SU-DHL-6 (cell line): ENCODE measurements around the gene CDH13.

Source experiments
- H2AFZ ChIP-seq: fragments of 200-600 bp; sonication (generic); 2 replicates; pipeline ENCODE4 v1.6.1; 2014; ENCODE audit warnings: low read depth, mild to moderate bottlenecking, moderate library complexity, mixed read lengths, antibody characterized with exemption, low read length; ENCODE audit not compliant: severe bottlenecking
- H3F3A ChIP-seq: fragments of 200-600 bp; shearing (Covaris generic); 2 replicates; pipeline ENCODE4 v1.6.0; 2016; ENCODE audit warnings: antibody characterized with exemption, mild to moderate bottlenecking; ENCODE audit not compliant: insufficient read depth
- H3K27ac ChIP-seq: fragments of 200-600 bp; sonication (generic); 2 replicates; pipeline ENCODE4 v1.5.1; 2016; ENCODE audit warnings: low read depth, mild to moderate bottlenecking, low read length, moderate library complexity, mixed read lengths
- H3K27me3 ChIP-seq: fragments of 200-600 bp; sonication (generic), shearing (Covaris generic); 2 replicates; pipeline ENCODE4 v1.6.0; 2014; ENCODE audit warnings: mild to moderate bottlenecking, low read length
- H3K36me3 ChIP-seq: fragments of 200-600 bp; sonication (generic); 2 replicates; pipeline ENCODE4 v1.6.1; 2014; ENCODE audit warnings: mild to moderate bottlenecking, low read length, mixed read lengths
- H3K4me2 ChIP-seq: fragments of 300-600, 200-600 bp; shearing (Covaris generic), sonication (generic); 2 replicates; pipeline ENCODE4 v1.6.0; 2014; ENCODE audit warnings: low read length, low read depth, mild to moderate bottlenecking; ENCODE audit not compliant: poor library complexity, severe bottlenecking
- H3K4me3 ChIP-seq: fragments of 200-600 bp; sonication (generic); 2 replicates; pipeline ENCODE4 v1.5.1; 2014; ENCODE audit warnings: antibody characterized with exemption, low read length, mild to moderate bottlenecking, mixed read lengths; ENCODE audit not compliant: insufficient read depth, poor library complexity, severe bottlenecking
- H3K79me2 ChIP-seq: fragments of 200-600 bp; sonication (generic); 2 replicates; pipeline ENCODE4 v1.6.1; 2014; ENCODE audit warnings: mild to moderate bottlenecking, low read length, moderate library complexity; ENCODE audit not compliant: insufficient read depth
- H3K9ac ChIP-seq: fragments of 200-600 bp; sonication (generic); 2 replicates; pipeline ENCODE4 v1.7.0; 2014; ENCODE audit warnings: mild to moderate bottlenecking, low read length
- H3K9me2 ChIP-seq: fragments of 200-600 bp; sonication (generic); replicated peaks from 2 replicates; pipeline ENCODE4 v1.6.1; 2014; ENCODE audit warnings: low read length; ENCODE audit not compliant: insufficient read depth
- H3K9me3 ChIP-seq: fragments of 200-600 bp; sonication (generic); 2 replicates; pipeline ENCODE4 v1.6.1; 2014; ENCODE audit warnings: low read length, mixed read lengths; ENCODE audit not compliant: insufficient read depth
- H4K20me1 ChIP-seq: fragments of 200-600 bp; sonication (generic); 2 replicates; pipeline ENCODE4 v1.6.1; 2014; ENCODE audit warnings: low read depth, mild to moderate bottlenecking, antibody characterized with exemption, low read length, moderate library complexity, mixed read lengths
- CTCF ChIP-seq: fragments of 200-600 bp; sonication (generic); IDR thresholded peaks from one replicate; pipeline ENCODE4 v1.5.1; 2017; ENCODE audit warnings: antibody characterized with exemption, mild to moderate bottlenecking, low read length, moderate library complexity; ENCODE audit not compliant: insufficient read depth, poor library complexity, severe bottlenecking
- EZH2phosphoT487 ChIP-seq: fragments of 200-600 bp; sonication (generic), shearing (Covaris generic); conservative IDR thresholded peaks from 2 replicates; pipeline ENCODE4 v1.6.1; 2018; ENCODE audit warnings: mild to moderate bottlenecking, antibody characterized with exemption, low read length, moderate library complexity, mixed read lengths

The CDH13 gene

GRCh38 chr16:82769845-82770244, 143.1 kb downstream of the CDH13 start:
- no peak overlapping the region for H3K4me3 ChIP-seq
- no peaks in the 10 kb centered on the region for H3K9me2 ChIP-seq
- H3K27me3 ChIP-seq = no peaks in the 10 kb centered on the region
- no peak overlapping the region for H2AFZ ChIP-seq
- H3K79me2 ChIP-seq = no peaks in the 10 kb centered on the region
- no peaks in the 10 kb centered on the region for H4K20me1 ChIP-seq
- no peaks in the 10 kb centered on the region for H3K36me3 ChIP-seq
- H3F3A ChIP-seq = no peaks in the 10 kb centered on the region
- H3K4me2 ChIP-seq = no peak overlapping the region
- H3K9me3 ChIP-seq = no peaks in the 10 kb centered on the region
- TF ChIP-seq CTCF (no peak), EZH2phosphoT487 (no peak)
- H3K27ac ChIP-seq = no peak overlapping the region
- H3K9ac ChIP-seq = no peak overlapping the region

GRCh38 chr16:82772215-82772614, 145.4 kb downstream of the CDH13 start:
- Histone ChIP-seq H3K4me2 (no peak overlapping the region), H3K27me3 (no peaks in the 10 kb centered on the region)
- TF ChIP-seq EZH2phosphoT487 (no peak), CTCF (no peak)

GRCh38 chr16:82773018-82773417, 146.2 kb downstream of the CDH13 start:
- Histone ChIP-seq H3K79me2 (no peaks in the 10 kb centered on the region), H3K9ac (no peak overlapping the region), H3K9me3 (no peaks in the 10 kb centered on the region), H3K4me2 (no peak overlapping the region), H3K9me2 (no peaks in the 10 kb centered on the region), H3K36me3 (no peaks in the 10 kb centered on the region), H4K20me1 (no peaks in the 10 kb centered on the region), H3K27ac (no peak overlapping the region), H3K27me3 (no peaks in the 10 kb centered on the region), H3K4me3 (no peak overlapping the region), H2AFZ (no peak overlapping the region), H3F3A (no peaks in the 10 kb centered on the region)
- TF ChIP-seq CTCF (no peak), EZH2phosphoT487 (no peak)

More at GRCh38 chr16:82772215-82772614, 145.4 kb downstream of the CDH13 start:
- Histone ChIP-seq H3K36me3 (no peaks in the 10 kb centered on the region), H2AFZ (no peak overlapping the region), H3K9ac (no peak overlapping the region), H4K20me1 (no peaks in the 10 kb centered on the region), H3K27ac (no peak overlapping the region), H3K9me2 (no peaks in the 10 kb centered on the region), H3K79me2 (no peaks in the 10 kb centered on the region), H3K9me3 (no peaks in the 10 kb centered on the region), H3K4me3 (no peak overlapping the region), H3F3A (no peaks in the 10 kb centered on the region)
